HG03442 (cell line): ENCODE data around the gene ARMC12.
"Not testable (repeated sequence)": the region's sequence is repeated elsewhere in the genome, so short reads cannot be mapped to it uniquely, and the experiment has no call there.

ENCODE experiments used
- ATAC-seq: cut with Tn5 transposase; IDR thresholded peaks from one replicate; pipeline ENCODE4 v1.9.1; 2021; ENCODE audit warnings: mild to moderate bottlenecking, moderate library complexity; ENCODE audit not compliant: unreplicated experiment

Gene ARMC12

DNA sequence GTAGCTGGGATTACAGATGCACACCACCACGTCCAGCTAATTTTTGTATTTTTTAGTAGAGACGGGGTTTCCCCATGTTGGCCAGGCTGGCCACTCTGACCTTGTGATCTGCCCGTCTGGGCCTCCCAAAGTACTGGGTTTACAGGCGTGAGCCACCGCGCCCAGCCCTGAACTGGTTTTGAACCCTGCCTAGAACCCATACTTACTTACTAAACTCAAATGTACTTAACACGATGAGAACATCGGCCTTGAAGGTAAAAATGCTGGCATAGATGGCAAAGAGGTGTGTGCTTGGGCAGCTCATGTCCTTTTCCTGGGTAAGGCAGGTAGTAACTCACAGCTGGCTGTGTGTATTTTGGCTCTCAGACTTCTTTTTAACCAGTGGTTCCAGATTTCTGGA lies 3.2 kb upstream of the ARMC12 start:
- no peak for ATAC-seq

DNA sequence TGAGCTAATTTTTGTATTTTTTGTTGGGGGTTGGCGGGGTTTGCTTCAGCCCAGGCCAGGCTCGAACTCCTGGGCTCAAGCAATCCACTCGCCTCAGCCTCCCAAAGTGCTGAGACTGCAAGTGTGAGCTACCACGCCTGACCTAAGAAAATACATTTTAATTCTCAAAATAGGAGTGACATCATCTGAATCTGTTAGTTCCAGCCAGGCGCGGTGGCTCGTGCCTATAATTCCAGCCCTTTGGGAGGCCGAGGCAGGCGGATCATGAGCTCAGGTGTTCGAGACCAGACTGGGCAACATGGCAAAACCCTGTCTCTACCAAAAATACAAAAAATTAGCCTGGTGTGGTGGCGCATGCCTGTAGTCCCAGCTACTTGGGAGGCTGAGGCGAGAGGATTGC lies 2.5 kb upstream of the ARMC12 start:
- not testable (repeated sequence) for ATAC-seq

DNA sequence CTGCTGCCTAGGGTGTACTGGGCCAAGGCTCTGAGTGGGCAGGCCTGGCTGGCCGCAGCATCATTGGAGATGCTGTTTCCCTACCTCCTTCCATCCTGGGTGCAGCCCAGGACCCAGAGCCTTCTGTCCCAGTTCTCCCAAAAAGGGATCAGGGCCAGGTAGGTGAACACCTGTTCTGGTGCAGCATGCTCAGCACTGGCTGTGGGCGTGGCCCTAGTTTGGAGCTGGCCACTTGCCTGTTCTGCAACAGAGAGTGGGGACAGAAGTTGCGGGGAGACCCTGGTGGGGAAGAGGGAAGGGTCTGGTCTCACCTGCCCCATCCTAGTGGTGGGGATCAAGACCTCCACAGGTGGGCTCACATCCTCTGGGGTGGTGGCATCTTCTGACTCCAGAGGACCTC lies 1.4 kb upstream of the ARMC12 start:
- ATAC-seq: no peak

DNA sequence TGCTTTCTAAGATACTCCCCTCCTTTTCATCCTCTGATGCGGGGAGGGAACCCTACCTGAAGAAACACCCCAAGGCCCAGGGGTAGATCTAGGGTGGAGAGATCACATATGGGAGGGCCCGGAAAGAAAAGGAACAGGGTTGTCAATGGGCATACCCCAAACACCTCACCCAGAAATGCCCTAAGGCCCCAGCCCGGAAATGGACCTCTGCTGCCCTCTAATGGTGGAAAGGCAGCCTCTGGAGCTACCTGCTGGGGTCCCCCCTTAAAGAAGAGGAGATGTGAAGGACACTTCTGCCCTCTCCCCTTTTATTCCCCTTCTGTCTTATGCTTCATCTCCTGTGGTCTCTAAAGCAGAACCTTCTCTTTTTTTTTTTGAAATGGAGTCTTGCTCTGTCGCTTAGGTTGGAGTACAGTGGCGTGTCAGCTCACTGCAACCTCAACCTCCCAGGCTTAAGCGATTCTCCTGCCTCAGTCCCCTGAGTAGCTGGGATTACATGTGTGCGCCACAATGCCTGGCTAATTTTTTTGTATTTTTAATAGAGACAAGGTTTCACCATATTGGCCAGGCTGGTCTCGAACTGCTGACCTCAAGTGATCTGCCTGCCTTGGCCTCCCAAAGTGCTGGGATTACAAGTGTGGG lies 458 bp upstream of the ARMC12 start:
- no peak for ATAC-seq

DNA sequence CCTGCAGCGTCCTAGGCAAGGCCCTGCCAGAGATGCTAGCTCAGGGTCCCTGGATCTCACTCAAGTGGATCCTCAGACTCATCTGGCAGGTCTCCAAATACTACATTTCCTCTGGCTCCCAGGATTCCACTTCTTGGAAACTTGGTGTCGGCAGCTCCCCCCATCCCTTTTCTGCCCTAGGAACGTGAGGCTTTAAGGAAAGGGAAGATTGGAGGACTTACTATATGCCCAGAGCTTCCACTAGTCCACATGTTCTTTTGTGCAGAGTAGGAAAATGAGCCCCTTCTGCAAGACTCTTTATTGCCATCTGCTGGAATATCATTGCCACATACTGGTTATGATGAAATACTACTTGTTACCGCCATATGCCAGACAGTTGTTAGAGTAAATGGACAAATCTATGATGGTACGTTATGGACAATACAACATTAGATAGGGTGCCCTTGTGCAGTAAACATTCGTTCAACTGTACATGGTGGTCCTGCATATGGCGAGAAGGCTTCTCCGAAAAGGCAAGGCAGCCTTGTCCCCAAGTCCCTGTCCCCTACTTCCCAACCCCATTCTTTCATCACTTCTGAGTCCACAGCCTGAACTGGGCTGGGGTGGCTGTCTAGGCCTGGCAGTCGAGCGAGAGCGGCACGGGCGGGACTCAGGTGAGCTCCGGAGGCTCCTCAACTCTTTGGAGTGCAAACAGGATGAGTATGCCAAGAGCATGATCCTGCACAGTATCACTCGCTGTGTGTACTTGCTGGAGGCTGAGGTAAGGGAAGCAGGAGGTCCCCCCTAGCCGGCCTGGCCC lies 780 bp downstream of the ARMC12 start:
- no peak for ATAC-seq

DNA sequence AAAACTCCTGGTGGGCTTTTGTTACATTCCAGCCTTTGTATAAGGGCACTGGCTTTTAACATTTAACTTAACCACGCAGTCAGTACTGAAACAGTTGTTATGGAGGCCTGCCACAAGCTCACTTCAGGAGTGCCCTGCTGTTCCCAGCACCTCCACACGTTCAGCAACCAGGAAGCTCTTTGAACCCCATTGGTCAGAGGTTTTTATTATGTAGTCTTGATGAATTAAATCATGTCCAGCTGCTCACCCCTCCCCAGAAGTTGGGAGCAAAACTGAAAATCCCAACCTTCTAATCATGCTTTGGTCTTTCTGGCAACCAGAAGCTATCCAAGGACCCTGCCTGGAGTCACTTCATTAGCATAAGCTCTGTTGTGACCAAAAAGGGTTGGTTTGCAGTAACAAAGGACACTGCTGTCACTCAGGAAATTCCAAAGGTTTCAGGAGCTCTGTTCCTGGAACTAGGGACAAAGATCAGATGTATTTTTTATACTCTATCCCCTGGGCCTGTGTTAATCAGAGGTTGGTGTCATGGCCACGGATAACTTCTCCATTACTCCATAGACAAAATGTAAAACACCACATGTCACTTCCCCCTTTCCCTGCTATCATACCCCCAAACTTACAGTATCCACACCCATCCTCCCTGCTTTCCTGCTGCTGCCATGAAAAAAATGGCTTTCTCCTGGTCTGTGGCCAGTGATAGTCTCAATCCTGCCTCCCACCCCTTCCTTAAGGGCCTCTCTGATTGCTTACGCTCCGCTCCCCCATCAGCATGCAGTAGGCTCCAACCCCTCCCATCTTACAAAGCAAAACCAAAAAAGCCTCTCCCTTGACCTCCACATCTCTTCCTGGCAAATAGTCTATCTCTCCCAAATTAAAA lies 3.1 kb downstream of the ARMC12 start:
- no peak for ATAC-seq

DNA sequence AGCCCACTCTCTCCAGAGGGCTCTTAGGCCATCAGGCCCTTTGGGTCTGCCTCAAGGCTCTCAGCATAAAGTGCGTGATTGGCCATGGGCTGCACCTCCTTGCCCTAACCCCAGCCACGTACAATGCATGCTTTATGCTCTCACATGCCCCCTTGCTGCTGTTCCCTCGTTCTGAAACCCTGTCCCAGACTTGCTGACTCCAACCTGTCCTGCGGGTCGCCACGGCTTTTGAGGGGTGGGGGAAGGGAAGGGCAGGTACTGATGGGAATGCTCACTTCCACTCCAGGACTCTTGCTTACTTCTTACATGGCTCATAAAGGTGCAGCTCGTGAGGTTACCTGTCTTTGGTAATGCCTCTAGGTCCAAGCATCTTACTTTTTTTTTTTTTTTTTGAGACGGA lies 6.0 kb downstream of the ARMC12 start:
- no peak for ATAC-seq

DNA sequence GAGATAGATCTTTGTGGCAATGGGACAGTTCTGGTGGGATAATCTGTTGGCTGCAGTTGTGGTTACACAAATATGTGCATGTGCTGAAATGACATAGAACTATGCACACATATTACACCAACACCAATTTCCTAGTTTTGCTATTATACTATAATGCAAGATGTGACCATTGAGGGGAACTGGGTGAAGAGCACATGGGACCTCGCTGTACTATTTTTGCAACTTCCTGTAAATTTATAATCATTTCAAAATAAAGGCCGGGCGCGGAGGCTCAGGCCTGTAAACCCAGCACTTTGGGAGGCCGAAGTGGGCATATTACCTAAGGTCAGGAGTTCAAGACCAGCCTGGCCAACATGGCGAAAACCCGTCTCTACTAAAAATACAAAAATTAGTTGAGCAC lies 8.7 kb downstream of the ARMC12 start:
- no peak for ATAC-seq

DNA sequence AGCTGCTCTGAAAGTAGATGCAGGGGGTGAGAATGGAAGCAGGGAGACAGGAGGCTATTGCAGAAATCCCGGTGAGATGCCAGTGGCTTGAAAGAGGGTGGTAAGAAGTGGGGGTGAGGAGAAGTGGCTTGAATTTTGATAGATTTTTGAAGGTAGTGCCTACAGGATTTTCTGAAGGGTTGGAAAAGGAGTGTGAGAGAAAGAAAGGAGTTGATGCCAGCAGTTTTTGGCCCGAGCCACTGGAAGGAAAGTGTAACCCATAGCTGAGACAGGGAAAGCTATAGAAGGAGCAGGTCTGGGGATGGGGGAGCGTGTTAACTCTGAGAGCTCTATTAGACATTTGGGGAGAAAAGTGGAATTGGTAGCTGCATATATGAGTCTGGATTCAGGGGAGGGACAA lies 9.7 kb downstream of the ARMC12 start:
- no peak for ATAC-seq

DNA sequence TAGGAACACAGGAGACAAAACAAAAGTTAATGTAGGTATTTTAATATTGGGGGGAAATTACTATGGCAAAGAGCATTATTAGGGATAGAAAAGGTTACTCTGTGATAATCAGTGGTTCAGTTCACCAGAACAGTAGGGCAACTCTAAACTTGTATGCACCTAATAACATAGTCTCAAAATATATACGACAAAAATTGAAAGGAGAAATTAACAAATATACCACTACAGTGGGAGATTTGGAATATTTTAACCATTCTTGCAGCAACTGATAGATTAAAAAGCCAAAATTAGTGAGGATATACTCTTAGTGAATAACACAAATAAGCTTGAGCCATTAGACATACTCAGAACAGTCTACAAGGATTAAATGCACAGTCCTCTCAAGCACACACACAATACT lies 11.0 kb downstream of the ARMC12 start:
- ATAC-seq: no peak

DNA sequence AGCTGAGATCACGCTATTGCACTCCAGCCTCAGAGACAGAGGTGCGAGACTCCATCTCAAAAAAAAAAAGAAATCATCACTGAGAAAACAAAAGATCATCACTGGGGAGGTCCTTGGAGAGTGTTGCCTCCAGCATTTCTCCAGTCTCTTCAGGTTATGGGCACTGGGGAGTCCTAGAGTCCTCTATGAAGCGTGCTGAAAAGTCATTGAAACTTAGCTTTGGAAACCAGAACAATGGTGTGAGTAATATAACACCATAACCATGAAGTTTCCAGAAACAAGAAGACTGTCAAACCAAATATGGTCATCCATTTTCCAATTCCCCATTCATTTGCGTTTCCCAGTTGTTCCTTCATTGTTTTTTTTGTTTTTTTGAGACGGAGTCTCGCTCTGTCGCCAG lies 13.7 kb downstream of the ARMC12 start:
- no peak for ATAC-seq

DNA sequence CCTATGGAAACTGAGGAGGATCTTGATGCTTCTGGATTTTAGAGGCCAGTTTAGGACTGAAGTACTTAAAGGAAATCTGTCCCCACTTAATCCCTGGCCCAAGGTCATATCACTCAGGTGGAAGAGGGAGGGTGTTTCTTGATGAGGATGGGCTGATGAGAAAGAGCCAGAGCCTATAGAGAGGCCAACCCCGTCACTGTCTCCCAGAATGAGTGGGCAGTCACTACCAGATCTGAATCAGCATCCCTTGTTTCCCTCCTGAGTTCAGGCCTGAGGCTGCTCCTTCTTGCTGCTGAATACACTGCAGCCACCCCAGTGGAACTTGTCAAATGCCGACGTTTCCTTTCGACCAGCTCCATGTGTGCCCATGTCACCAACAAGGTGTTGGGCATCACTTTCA lies 14.8 kb downstream of the ARMC12 start:
- no peak for ATAC-seq

DNA sequence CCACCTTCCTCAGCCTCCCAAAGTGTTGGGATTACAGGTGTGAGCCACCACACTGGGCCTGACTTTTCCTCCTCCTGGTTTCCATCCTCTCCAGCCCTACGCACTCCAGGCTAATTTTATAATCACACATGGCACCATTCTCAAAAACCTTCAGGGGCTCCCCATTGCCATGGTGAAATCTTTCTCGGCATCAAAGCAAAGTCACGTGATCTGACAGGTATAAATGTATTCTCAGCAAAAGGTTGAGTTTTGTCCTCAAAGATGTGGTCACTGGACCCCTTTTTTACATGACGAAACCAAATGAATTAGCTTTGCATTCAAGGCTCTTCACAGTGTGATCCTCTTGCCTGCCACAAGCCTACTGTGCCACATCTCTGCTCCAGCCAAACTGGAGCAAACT lies 15.5 kb downstream of the ARMC12 start:
- no peak for ATAC-seq

DNA sequence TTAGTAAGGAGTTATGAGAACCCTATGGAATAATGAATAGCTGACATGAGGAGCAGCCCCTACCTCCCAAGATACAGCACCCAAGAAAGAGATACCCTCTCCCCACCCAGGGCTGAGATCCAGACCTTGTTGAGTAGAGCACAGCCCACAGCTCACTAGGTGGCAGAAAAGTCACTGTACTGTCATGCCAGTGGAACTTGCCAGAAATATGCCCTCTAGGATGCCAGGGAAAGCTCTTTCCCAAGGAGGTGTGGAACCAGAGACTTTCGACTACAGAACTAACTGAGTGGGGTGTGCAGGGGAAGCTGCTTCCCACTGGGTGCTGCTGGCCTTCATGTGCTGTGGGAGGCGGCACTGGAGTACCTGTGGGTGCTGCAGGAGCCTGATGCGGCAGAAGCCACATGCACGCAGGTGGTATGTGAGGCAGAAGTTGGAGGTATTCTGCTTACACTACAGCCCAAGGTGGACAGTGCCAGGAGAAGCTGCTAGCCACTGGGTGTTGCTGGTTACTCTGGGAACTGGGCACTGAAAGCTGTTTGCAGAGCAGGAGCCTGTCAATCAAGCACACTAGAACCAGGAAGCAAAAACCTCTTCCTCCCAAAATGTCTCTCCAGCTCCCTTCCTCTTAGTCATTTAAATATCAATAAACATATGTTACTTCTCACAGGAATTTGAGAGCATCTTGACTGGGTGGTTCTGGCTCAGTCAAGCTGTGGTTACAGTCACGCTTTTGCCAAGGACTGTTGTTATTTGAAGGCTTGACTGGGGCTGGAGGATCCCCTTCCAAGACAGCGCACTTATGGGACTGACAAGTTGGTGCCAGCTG lies 17.8 kb downstream of the ARMC12 start:
- no peak for ATAC-seq

DNA sequence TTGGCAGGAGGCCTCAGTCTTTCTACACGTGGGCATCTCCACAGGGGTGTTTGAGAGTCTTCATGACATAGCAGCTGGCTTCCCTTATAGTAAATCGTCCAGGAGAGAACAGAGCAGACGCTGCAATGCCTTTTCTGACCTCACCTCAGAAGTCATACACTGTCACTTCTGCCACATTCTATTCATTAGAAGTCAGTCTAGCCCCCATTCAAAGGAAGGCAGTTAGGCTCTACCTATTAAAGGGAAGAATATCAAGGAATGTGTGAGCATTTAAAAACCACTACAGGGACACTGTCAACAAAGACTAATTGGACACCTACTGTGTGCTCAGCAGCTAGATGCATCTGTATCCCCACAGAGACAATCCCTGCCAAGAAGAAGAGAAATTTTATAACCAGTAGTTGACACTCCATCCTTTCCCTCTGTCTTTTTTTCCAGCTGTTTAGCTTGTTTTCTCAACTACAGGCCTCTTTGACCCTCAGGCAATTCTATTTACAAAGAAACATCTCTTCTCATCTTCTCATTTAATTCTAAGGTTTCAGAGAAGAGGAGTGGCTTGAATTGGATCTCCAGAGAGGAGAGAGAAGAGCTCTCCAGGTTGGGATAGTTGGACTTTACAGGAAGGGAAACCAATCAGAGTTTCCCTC lies 18.6 kb downstream of the ARMC12 start:
- no peak for ATAC-seq

DNA sequence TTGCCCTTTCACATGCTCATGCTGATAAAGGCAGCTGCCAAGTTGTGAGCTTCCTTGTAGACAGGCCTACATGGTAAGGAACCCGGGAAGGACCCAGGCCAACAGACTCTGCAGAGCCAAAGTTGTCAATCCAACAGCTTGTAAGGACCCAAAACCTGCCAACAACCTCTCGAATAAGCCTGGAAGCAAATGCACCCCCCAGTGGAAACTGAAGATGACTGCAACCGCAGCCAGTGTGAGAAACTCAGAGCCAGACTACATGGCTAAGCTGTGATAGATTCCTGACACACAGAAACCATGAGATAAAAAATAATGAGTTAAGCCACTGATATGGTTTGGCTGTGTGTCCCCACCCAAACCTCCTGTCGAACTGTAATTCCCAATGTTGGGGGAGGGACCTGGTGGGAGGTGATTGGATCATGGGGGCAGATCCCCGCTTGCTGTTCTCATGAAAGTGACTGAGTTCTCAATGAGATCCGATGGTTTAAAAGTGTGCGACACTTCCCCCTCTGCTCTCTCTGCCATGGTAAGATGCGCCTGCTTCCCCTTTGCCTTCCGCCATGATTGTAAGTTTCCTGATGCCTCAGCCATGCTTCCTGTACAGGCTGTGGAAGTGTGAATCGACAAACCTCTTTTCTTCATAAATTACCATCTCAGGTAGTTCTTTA lies 20.8 kb downstream of the ARMC12 start:
- no peak for ATAC-seq

DNA sequence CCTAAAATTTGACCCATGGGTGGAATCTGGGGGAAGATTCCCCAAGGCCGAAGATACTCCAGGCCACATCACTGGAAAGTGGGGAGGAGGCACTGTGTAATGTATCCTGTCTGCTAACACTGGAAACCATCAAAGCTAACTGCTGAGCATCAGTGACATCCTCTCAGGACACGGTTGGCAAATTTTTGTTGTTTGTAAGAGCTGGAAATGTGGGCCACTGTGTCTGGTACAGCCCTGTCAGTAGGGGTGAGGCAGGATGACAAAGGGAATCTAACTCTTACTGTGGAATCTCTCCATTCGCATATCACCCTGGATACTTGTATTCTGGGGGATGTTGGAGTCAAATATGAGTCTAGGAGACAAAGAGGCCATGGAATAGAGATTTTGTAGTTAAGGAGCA lies 22.6 kb downstream of the ARMC12 start:
- no peak for ATAC-seq

DNA sequence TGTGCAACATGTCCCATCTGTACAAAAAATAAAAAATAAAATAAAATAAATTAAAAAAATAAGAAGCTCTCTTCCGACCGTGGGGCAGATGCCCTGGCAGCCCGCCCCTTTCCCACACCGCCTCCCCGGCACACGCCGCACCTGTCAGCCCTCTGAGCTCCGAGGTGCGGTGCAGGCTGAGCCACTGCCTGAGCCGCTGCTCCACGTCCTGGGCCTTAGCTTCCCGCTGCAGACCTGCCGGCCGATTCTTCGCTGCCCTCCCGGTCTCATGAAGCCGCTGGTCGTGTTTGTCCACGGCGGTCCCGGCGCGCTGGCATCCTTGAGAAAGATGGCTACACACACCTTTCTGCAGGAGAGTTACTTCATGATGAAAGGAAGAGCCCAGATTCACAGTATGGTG lies 28.9 kb downstream of the ARMC12 start:
- no peak for ATAC-seq

DNA sequence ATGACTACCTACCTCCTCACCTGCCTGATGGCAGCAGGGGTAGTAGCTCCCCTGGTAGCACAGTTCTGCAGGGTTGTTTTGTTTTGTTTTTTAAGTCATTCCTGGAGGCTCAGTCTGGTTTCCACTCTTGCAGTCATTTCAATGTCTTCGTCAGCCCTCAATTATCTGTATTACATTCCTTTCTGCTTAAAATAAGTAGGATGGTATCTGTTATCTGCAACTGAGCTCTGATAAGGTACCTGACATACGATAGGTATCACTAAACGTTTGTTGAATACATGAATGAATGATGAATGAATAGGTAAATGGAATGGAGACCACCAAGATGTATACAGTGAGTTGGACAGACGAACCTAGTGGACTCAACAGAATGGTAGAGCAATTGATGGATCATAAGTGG lies 32.4 kb downstream of the ARMC12 start:
- no peak for ATAC-seq

DNA sequence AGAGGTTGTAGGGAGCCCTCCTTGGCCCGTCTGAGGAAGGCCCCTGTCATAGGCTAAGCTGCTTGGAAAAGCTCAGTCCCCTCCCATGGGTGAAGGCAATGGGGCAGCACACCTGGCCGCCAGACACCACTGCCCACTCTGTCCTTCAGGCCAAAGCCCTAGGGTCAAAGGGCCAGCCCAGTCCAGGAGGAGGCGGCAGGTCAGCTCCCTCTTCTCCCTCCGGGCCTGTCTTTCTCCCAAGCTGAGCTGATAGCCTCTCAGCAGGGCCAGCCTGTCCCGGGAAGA lies 34.5 kb downstream of the ARMC12 start:
- no peak for ATAC-seq
